ENCODE measurements around the gene STK4.

GRCh38 chr20:44950368-44950767, 15.9 kb upstream of the STK4 start:
- TF ChIP-seq ATF1 (CRISPR knock-in tag; IDR thresholded peaks at IDR 0.05) (no peak), MAX (CRISPR knock-in tag; IDR thresholded peaks at IDR 0.05) (no peak), RELA (CRISPR knock-in tag; IDR thresholded peaks at IDR 0.05; ENCODE audit: borderline replicate concordance) (no peak), USF2 (CRISPR knock-in tag; IDR thresholded peaks at IDR 0.05) (no peak), NFATC4 (CRISPR knock-in tag; IDR thresholded peaks at IDR 0.05) (no peak), SP1 (CRISPR knock-in tag; conservative IDR thresholded peaks at IDR 0.05) (no peak), ZBTB43 (CRISPR knock-in tag; IDR thresholded peaks at IDR 0.05) (no peak), ZNF232 (CRISPR knock-in tag; IDR thresholded peaks at IDR 0.05) (no peak)
- TF ChIP-seq, protein P1, sequence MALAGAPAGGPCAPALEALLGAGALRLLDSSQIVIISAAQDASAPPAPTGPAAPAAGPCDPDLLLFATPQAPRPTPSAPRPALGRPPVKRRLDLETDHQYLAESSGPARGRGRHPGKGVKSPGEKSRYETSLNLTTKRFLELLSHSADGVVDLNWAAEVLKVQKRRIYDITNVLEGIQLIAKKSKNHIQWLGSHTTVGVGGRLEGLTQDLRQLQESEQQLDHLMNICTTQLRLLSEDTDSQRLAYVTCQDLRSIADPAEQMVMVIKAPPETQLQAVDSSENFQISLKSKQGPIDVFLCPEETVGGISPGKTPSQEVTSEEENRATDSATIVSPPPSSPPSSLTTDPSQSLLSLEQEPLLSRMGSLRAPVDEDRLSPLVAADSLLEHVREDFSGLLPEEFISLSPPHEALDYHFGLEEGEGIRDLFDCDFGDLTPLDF (CRISPR knock-in tag; IDR thresholded peaks at IDR 0.05) = no peak
- TF ChIP-seq, protein P2, sequence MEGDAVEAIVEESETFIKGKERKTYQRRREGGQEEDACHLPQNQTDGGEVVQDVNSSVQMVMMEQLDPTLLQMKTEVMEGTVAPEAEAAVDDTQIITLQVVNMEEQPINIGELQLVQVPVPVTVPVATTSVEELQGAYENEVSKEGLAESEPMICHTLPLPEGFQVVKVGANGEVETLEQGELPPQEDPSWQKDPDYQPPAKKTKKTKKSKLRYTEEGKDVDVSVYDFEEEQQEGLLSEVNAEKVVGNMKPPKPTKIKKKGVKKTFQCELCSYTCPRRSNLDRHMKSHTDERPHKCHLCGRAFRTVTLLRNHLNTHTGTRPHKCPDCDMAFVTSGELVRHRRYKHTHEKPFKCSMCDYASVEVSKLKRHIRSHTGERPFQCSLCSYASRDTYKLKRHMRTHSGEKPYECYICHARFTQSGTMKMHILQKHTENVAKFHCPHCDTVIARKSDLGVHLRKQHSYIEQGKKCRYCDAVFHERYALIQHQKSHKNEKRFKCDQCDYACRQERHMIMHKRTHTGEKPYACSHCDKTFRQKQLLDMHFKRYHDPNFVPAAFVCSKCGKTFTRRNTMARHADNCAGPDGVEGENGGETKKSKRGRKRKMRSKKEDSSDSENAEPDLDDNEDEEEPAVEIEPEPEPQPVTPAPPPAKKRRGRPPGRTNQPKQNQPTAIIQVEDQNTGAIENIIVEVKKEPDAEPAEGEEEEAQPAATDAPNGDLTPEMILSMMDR (IDR thresholded peaks at IDR 0.05) = no peak
- TF ChIP-seq, protein P3, sequence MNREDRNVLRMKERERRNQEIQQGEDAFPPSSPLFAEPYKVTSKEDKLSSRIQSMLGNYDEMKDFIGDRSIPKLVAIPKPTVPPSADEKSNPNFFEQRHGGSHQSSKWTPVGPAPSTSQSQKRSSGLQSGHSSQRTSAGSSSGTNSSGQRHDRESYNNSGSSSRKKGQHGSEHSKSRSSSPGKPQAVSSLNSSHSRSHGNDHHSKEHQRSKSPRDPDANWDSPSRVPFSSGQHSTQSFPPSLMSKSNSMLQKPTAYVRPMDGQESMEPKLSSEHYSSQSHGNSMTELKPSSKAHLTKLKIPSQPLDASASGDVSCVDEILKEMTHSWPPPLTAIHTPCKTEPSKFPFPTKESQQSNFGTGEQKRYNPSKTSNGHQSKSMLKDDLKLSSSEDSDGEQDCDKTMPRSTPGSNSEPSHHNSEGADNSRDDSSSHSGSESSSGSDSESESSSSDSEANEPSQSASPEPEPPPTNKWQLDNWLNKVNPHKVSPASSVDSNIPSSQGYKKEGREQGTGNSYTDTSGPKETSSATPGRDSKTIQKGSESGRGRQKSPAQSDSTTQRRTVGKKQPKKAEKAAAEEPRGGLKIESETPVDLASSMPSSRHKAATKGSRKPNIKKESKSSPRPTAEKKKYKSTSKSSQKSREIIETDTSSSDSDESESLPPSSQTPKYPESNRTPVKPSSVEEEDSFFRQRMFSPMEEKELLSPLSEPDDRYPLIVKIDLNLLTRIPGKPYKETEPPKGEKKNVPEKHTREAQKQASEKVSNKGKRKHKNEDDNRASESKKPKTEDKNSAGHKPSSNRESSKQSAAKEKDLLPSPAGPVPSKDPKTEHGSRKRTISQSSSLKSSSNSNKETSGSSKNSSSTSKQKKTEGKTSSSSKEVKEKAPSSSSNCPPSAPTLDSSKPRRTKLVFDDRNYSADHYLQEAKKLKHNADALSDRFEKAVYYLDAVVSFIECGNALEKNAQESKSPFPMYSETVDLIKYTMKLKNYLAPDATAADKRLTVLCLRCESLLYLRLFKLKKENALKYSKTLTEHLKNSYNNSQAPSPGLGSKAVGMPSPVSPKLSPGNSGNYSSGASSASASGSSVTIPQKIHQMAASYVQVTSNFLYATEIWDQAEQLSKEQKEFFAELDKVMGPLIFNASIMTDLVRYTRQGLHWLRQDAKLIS (CRISPR knock-in tag; IDR thresholded peaks at IDR 0.05; ENCODE audit: borderline replicate concordance) = no peak
- TF ChIP-seq, protein P4, sequence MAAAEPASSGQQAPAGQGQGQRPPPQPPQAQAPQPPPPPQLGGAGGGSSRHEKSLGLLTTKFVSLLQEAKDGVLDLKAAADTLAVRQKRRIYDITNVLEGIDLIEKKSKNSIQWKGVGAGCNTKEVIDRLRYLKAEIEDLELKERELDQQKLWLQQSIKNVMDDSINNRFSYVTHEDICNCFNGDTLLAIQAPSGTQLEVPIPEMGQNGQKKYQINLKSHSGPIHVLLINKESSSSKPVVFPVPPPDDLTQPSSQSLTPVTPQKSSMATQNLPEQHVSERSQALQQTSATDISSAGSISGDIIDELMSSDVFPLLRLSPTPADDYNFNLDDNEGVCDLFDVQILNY (CRISPR knock-in tag; IDR thresholded peaks at IDR 0.05) = no peak
- TF ChIP-seq, protein P5, sequence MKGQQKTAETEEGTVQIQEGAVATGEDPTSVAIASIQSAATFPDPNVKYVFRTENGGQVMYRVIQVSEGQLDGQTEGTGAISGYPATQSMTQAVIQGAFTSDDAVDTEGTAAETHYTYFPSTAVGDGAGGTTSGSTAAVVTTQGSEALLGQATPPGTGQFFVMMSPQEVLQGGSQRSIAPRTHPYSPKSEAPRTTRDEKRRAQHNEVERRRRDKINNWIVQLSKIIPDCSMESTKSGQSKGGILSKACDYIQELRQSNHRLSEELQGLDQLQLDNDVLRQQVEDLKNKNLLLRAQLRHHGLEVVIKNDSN (CRISPR knock-in tag; IDR thresholded peaks at IDR 0.05) = no peak
